Superior temporal gyrus (tissue), 1 donor: ENCODE data around the gene CLEC16A.
"Not testable (repeated sequence)": the region's sequence is repeated elsewhere in the genome, so short reads cannot be mapped to it uniquely, and the experiment has no call there.

ENCODE experiments used
- DNase-seq: peaks from one replicate; pipeline ENCODE4 v3.0.0-alpha.2; 2016; ENCODE audit errors: extremely low spot score

CLEC16A gene

GRCh38 chr16:11217651-11218603 is 273.6 kb downstream of the CLEC16A start:
- DNase-seq: no peak

GRCh38 chr16:11218604-11218962 is 274.2 kb downstream of the CLEC16A start:
- DNase-seq: no peak

GRCh38 chr16:11219178-11219577 is 274.8 kb downstream of the CLEC16A start:
- no peak for DNase-seq

- not testable (repeated sequence) for DNase-seq
Observed at GRCh38 chr16:11220507-11220906, 276.1 kb downstream of the CLEC16A start.

DNA sequence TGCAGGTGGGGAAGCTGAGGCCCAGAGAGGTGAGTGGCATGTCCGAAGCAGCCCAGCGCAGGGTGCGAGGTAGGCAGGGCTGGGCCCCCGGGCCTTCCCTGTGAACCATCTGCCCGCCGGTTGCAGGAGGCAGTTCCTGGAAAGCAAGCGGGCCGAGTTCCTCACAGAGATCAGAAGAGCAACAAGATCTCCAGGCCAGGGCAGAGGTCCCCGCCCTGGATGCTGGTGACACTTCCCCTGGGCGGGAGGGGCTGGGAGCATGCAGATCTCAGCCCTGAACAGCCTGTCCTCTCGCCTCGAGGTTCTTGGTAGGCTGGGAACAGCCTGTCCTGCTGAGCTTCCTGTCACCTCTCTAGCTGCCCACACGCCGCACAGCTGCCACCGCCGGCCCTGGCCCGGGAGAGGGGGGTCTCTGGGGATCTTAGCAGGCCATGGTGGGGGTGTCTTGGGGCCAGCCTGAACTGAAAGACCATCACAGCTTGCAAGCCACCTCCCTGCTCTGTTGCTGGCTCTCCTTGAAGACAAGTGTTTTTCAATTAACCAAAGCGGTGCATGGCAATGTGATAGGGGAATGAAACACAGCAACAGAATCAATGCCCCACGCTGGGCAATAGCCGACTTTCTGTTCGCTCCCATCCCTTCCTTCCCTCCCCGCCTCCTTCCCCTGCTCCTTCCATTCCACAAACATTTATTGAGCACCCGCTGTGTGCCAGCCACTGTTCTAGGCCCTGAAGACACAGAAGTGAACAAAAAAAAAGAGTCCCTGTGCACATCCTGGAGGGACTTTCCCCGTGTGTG is 279.9 kb downstream of the CLEC16A start:
- no peak for DNase-seq

GRCh38 chr16:11224894-11225676 is 280.7 kb downstream of the CLEC16A start:
- no peak for DNase-seq

DNA sequence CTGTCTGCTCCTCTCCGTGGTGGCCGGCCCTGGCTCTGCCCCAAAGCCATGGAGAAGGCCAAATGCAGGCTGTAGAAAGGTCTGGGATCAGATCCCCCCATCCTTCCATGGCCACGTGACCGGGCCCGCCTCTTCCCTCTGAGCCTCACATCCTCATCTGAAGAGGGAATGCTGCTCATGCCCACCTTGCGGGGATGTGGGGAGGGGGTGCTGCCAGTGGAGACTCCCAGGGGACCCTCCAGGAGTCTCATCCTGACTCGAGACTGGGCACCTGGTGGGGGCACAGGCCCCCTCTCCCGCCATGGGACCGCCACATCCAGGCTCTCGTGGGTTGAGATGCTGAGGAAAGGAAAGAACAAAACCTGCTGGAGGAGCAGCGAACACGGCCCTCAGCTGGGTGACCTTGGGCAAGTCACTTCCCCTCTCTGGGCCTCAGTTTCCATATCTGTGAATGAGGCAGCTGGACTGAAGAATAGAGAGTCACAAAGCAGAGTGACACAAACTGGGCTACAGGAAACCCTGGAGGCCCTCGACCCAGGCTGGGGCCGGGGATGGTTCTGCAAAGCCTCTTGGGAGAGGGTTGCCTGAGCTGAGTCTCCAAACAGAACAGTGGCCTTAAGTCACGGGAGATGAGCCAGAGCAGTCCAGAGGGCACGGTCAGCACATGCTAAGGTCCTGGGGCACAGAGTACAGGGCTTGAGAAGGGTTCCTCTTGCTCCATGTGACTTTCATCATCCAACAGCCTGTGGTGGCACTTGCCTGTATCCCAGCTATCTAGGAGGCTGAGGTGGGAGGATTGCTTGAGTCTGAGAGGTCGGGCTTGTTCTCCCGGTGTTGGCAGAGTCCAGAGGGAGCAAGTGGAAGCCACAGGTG is 281.5 kb downstream of the CLEC16A start:
- DNase-seq: no peak

- no peak for DNase-seq
Observed at GRCh38 chr16:11229432-11229831, 285.1 kb downstream of the CLEC16A start.

GRCh38 chr16:11229906-11230305 is 285.5 kb downstream of the CLEC16A start:
- no peak for DNase-seq

DNA sequence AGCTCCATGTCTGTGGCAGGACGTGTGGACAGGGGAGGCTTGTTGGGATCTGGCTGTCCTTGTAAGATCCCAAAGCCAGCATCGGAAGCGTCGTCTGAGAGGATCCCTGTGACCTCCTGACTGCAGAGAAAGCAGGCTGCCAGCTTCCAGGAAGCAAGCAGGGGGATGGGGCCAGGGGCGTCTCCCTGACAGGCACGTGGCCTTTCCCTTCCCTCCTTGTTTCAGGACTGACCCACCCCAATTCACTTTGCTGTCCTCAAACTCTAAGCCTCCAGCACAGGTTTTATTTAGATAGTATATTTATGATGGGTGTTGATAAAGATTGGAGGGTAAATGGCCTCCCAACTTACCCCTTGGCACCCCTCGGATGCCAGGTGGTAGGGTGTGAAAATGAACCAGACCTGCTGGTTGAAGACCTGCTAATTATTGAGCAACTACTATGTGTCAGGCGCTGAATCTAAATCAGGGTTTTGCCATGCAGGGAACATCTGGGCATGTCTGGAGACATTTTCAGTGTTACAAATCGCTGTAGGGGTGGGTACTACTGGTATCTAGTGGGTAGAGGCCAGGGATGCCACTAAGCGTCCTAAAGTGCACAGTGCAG is 287.1 kb downstream of the CLEC16A start:
- no peak for DNase-seq
